ENCODE data around the gene MIPOL1. TPM values are rescaled to one million over a fixed set of nuclear protein-coding genes. Genes with fewer than 3 reads are reported as not detected.
A peak's percentile ranks its signal among the peaks of the same experiment; 100 is the strongest.

Gene MIPOL1
- total and polyA plus RNA-seq, 2 of the 13 experiments (the other 11 are each of a cell fraction or from before 2014, with no cell fraction given), result 8.6 to 34.2 TPM

DNA sequence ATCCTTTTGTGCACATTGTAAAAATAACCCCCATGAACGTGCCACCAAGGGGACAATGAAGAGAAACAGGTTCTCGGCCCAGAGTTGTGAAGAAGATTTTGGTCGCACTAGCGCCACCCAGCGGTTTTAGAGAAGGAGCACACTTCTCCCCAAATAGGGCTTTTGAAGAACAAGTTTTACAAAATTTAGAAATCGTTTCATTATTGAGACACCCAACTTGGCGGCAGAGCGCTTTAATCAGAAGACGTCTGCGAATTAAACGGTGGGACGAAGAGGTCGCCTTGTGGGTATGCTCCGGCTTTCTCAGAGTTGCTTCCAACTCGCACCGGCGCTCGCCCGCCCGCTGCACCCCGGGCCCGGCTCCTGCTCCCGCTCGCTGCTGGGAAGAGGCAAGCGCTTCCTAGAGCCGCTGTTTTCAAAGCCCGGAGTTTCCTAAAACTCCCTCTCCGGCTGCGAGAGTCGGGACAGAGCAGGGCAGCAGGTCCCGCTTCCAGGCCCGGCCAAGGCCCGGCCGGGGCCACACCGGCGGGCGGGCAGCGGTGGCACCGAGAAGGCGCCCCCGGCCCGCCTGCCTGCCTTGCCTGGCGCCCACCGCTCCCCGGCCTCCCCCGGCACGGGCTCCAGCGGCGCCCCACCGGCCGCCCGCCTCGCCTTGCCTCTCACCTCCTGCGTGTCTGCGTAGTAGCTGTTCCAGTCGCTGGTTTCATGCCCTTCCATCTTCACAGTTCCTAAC lies 396.7 kb downstream of the MIPOL1 start (continued):
- TF ChIP-seq, protein P1, sequence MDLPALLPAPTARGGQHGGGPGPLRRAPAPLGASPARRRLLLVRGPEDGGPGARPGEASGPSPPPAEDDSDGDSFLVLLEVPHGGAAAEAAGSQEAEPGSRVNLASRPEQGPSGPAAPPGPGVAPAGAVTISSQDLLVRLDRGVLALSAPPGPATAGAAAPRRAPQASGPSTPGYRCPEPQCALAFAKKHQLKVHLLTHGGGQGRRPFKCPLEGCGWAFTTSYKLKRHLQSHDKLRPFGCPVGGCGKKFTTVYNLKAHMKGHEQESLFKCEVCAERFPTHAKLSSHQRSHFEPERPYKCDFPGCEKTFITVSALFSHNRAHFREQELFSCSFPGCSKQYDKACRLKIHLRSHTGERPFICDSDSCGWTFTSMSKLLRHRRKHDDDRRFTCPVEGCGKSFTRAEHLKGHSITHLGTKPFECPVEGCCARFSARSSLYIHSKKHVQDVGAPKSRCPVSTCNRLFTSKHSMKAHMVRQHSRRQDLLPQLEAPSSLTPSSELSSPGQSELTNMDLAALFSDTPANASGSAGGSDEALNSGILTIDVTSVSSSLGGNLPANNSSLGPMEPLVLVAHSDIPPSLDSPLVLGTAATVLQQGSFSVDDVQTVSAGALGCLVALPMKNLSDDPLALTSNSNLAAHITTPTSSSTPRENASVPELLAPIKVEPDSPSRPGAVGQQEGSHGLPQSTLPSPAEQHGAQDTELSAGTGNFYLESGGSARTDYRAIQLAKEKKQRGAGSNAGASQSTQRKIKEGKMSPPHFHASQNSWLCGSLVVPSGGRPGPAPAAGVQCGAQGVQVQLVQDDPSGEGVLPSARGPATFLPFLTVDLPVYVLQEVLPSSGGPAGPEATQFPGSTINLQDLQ (CRISPR knock-in tag; IDR thresholded peaks at IDR 0.05), result no peak
- TF ChIP-seq, protein P2, sequence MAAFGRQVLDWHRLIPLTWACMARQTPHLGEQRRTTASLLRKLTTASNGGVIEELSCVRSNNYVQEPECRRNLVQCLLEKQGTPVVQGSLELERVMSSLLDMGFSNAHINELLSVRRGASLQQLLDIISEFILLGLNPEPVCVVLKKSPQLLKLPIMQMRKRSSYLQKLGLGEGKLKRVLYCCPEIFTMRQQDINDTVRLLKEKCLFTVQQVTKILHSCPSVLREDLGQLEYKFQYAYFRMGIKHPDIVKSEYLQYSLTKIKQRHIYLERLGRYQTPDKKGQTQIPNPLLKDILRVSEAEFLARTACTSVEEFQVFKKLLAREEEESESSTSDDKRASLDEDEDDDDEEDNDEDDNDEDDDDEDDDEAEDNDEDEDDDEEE (CRISPR knock-in tag; IDR thresholded peaks at IDR 0.05), result peak; percentile 95
- TF ChIP-seq GATAD1 (CRISPR knock-in tag; IDR thresholded peaks at IDR 0.05) (peak; percentile 74), RXRB (CRISPR knock-in tag; IDR thresholded peaks at IDR 0.05; ENCODE audit: borderline replicate concordance) (peak; percentile 58), ZNF317 (CRISPR knock-in tag; IDR thresholded peaks at IDR 0.05) (peak; percentile 91), ZNF768 (CRISPR knock-in tag; IDR thresholded peaks at IDR 0.05) (peak; percentile 61), NR2C2 (CRISPR knock-in tag; IDR thresholded peaks at IDR 0.05; ENCODE audit: borderline replicate concordance) (no peak), SMAD9 (CRISPR knock-in tag; IDR thresholded peaks at IDR 0.05) (peak; percentile 83), ZBTB1 (CRISPR knock-in tag; IDR thresholded peaks at IDR 0.05; ENCODE audit: borderline replicate concordance) (0 out of 2 replicates have a peak, but pooled peaks have one; percentile 65), CEBPG (CRISPR knock-in tag; IDR thresholded peaks at IDR 0.05) (peak; percentile 47), SNRNP70 (IDR thresholded peaks at IDR 0.05; ENCODE audit: low read depth, low read length) (no peak)
- TF ChIP-seq, protein P3, sequence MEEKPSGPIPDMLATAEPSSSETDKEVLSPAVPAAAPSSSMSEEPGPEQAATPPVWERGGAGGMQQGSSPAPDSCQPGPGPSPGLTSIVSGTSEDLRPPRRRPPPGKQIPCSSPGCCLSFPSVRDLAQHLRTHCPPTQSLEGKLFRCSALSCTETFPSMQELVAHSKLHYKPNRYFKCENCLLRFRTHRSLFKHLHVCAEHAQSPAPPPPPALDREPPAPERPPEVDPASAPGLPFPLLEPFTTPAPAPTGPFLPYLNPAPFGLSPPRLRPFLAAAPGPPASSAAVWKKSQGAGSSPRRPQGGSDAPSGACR (CRISPR knock-in tag; IDR thresholded peaks at IDR 0.05), result no peak
- TF ChIP-seq, protein P4, sequence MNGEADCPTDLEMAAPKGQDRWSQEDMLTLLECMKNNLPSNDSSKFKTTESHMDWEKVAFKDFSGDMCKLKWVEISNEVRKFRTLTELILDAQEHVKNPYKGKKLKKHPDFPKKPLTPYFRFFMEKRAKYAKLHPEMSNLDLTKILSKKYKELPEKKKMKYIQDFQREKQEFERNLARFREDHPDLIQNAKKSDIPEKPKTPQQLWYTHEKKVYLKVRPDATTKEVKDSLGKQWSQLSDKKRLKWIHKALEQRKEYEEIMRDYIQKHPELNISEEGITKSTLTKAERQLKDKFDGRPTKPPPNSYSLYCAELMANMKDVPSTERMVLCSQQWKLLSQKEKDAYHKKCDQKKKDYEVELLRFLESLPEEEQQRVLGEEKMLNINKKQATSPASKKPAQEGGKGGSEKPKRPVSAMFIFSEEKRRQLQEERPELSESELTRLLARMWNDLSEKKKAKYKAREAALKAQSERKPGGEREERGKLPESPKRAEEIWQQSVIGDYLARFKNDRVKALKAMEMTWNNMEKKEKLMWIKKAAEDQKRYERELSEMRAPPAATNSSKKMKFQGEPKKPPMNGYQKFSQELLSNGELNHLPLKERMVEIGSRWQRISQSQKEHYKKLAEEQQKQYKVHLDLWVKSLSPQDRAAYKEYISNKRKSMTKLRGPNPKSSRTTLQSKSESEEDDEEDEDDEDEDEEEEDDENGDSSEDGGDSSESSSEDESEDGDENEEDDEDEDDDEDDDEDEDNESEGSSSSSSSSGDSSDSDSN (CRISPR knock-in tag; IDR thresholded peaks at IDR 0.05), result peak; percentile 76
- TF ChIP-seq, protein P5, sequence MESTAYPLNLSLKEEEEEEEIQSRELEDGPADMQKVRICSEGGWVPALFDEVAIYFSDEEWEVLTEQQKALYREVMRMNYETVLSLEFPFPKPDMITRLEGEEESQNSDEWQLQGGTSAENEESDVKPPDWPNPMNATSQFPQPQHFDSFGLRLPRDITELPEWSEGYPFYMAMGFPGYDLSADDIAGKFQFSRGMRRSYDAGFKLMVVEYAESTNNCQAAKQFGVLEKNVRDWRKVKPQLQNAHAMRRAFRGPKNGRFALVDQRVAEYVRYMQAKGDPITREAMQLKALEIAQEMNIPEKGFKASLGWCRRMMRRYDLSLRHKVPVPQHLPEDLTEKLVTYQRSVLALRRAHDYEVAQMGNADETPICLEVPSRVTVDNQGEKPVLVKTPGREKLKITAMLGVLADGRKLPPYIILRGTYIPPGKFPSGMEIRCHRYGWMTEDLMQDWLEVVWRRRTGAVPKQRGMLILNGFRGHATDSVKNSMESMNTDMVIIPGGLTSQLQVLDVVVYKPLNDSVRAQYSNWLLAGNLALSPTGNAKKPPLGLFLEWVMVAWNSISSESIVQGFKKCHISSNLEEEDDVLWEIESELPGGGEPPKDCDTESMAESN (CRISPR knock-in tag; conservative IDR thresholded peaks at IDR 0.05), result no peak
- TF ChIP-seq, protein P6, sequence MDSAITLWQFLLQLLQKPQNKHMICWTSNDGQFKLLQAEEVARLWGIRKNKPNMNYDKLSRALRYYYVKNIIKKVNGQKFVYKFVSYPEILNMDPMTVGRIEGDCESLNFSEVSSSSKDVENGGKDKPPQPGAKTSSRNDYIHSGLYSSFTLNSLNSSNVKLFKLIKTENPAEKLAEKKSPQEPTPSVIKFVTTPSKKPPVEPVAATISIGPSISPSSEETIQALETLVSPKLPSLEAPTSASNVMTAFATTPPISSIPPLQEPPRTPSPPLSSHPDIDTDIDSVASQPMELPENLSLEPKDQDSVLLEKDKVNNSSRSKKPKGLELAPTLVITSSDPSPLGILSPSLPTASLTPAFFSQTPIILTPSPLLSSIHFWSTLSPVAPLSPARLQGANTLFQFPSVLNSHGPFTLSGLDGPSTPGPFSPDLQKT (CRISPR knock-in tag; IDR thresholded peaks at IDR 0.05; ENCODE audit: borderline replicate concordance), result no peak
- TF ChIP-seq, protein P7, sequence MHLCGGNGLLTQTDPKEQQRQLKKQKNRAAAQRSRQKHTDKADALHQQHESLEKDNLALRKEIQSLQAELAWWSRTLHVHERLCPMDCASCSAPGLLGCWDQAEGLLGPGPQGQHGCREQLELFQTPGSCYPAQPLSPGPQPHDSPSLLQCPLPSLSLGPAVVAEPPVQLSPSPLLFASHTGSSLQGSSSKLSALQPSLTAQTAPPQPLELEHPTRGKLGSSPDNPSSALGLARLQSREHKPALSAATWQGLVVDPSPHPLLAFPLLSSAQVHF (CRISPR knock-in tag; IDR thresholded peaks at IDR 0.05), result no peak
